ENCODE measurements around the gene MFAP3. TPM values are rescaled to one million over a fixed set of nuclear protein-coding genes. Genes with fewer than 3 reads are reported as not detected.
A peak's percentile ranks its signal among the peaks of the same experiment; 100 is the strongest.

MFAP3 gene
- polyA plus RNA-seq, 1 donor (not counting 4 experiments of a cell fraction or from before 2014, with no cell fraction given): 43.4 TPM

DNA sequence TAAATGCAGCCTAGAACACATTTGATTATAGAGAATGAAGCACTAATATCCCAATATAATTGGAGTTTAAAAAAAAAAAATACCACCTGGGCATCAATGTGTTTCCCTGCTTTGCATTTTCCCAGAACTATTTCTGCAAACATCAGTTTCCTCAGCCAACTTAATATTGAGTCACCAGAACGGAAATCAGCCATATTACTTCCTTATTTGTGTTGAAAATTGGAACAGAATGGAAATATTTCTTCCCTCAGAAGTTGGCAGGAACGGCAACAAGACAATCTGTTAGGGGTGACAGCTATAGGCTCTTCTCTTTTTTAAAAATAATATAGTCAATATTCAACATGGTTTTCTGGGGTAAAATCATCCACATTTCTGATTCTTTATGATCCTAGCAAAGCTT is 4.0 kb downstream of the MFAP3 start:
- Histone ChIP-seq H3K4me3 (ENCODE audit: control insufficient read depth in 2 of 3, extremely low read depth in 1 of 3, insufficient read depth in 2 of 3, low read depth in 1 of 3, low read length in 3 of 3) (no peak overlapping the region), H3K9ac (ENCODE audit: control insufficient read depth, extremely low read depth, insufficient read depth, low read length) (no peak overlapping the region), H2AFZ (ENCODE audit: control insufficient read depth, low read length) (no peak overlapping the region), H3K27ac (ENCODE audit: control insufficient read depth, insufficient read depth, low read length) (no peak overlapping the region), H3K9me3 (ENCODE audit: control insufficient read depth, low read depth, low read length) (no peaks in the 10 kb centered on the region), H3K4me1 (ENCODE audit: control insufficient read depth, extremely low read depth, insufficient read depth, low read length) (peaks cover 11% of the 10 kb centered on the region), H3K4me2 (ENCODE audit: control insufficient read depth, extremely low read depth, insufficient read depth, low read depth, low read length) (no peak overlapping the region), H3K9me1 (ENCODE audit: control insufficient read depth, extremely low read depth, insufficient read depth, low read length) (peaks cover 6% of the 10 kb centered on the region), H3K27me3 (ENCODE audit: control insufficient read depth, extremely low read depth, insufficient read depth, low read length) (no peaks in the 10 kb centered on the region), H4K20me1 (ENCODE audit: control insufficient read depth, extremely low read depth, insufficient read depth, low read length) (no peaks in the 10 kb centered on the region), H3K36me3 (ENCODE audit: control insufficient read depth in 2 of 2, extremely low read depth in 1 of 2, insufficient read depth in 2 of 2, low read length in 2 of 2) (no peaks in the 10 kb centered on the region), H3K79me2 (ENCODE audit: control insufficient read depth, insufficient read depth, low read length) (peaks cover 70% of the 10 kb centered on the region)
- dilution Hi-C loops (cut with MboI; ENCODE audit: extremely low pct_ligation_motif_present, low sequenced_read_pairs): no loop called here
- DNase-seq (ENCODE audit: low read depth, low spot score) (no peak), FAIRE-seq (no peak)
- TF ChIP-seq, protein P1, sequence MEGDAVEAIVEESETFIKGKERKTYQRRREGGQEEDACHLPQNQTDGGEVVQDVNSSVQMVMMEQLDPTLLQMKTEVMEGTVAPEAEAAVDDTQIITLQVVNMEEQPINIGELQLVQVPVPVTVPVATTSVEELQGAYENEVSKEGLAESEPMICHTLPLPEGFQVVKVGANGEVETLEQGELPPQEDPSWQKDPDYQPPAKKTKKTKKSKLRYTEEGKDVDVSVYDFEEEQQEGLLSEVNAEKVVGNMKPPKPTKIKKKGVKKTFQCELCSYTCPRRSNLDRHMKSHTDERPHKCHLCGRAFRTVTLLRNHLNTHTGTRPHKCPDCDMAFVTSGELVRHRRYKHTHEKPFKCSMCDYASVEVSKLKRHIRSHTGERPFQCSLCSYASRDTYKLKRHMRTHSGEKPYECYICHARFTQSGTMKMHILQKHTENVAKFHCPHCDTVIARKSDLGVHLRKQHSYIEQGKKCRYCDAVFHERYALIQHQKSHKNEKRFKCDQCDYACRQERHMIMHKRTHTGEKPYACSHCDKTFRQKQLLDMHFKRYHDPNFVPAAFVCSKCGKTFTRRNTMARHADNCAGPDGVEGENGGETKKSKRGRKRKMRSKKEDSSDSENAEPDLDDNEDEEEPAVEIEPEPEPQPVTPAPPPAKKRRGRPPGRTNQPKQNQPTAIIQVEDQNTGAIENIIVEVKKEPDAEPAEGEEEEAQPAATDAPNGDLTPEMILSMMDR (optimal IDR thresholded peaks at IDR 0.05 in 1 of 3, IDR thresholded peaks at IDR 0.05 in 1 of 3, conservative IDR thresholded peaks at IDR 0.05 in 1 of 3; ENCODE audit: extremely low read depth in 1 of 3, insufficient read depth in 2 of 3, low read length in 3 of 3): no peak
- TF ChIP-seq EZH2 (IDR thresholded peaks at IDR 0.05; ENCODE audit: low read length): no peak

DNA sequence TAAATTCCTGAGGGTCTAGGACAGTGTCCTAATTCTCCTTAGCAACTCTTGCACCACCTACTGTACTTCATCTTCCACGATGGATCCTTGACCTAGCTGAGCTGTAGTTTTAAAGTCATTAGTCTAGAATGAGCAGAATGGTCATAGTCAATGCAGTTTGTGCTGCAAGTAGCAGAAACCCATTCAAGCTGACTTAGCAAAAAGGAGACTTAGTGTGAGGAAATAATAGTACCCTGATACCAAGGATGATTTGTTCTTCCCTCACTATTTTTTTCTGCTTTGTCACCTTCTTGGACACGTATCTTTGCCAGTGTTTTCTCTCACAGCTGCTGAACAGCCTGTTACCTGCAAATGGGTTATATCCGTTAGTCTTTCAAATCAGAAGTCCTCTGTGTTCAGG is 5.3 kb downstream of the MFAP3 start:
- H3K9me3 ChIP-seq (ENCODE audit: control insufficient read depth, low read depth, low read length): no peaks in the 10 kb centered on the region
- peaks cover 0 to under 1% of the 10 kb centered on the region in 2 experiments for H3K36me3 ChIP-seq (ENCODE audit: control insufficient read depth in 2 of 2, extremely low read depth in 1 of 2, insufficient read depth in 2 of 2, low read length in 2 of 2)
- H3K4me1 ChIP-seq (ENCODE audit: control insufficient read depth, extremely low read depth, insufficient read depth, low read length): peaks cover 11% of the 10 kb centered on the region
- dilution Hi-C loops (cut with MboI; ENCODE audit: extremely low pct_ligation_motif_present, low sequenced_read_pairs): no loop called here
- no peak for TF ChIP-seq EZH2 (IDR thresholded peaks at IDR 0.05; ENCODE audit: low read length)
- TF ChIP-seq, protein P1 (optimal IDR thresholded peaks at IDR 0.05 in 1 of 3, IDR thresholded peaks at IDR 0.05 in 1 of 3, conservative IDR thresholded peaks at IDR 0.05 in 1 of 3; ENCODE audit: extremely low read depth in 1 of 3, insufficient read depth in 2 of 3, low read length in 3 of 3): no peak
- FAIRE-seq: peak; percentile 63
- no peak overlapping the region for H2AFZ ChIP-seq (ENCODE audit: control insufficient read depth, low read length)
- DNase-seq (ENCODE audit: low read depth, low spot score): no peak
- H4K20me1 ChIP-seq (ENCODE audit: control insufficient read depth, extremely low read depth, insufficient read depth, low read length): no peaks in the 10 kb centered on the region
- H3K9me1 ChIP-seq (ENCODE audit: control insufficient read depth, extremely low read depth, insufficient read depth, low read length): peaks cover 6% of the 10 kb centered on the region
- H3K27me3 ChIP-seq (ENCODE audit: control insufficient read depth, extremely low read depth, insufficient read depth, low read length): no peaks in the 10 kb centered on the region
- H3K27ac ChIP-seq (ENCODE audit: control insufficient read depth, insufficient read depth, low read length): no peak overlapping the region
- H3K4me2 ChIP-seq (ENCODE audit: control insufficient read depth, extremely low read depth, insufficient read depth, low read depth, low read length): no peak overlapping the region
- H3K79me2 ChIP-seq (ENCODE audit: control insufficient read depth, insufficient read depth, low read length): peaks cover 70% of the 10 kb centered on the region
- H3K4me3 ChIP-seq (ENCODE audit: control insufficient read depth in 2 of 3, extremely low read depth in 1 of 3, insufficient read depth in 2 of 3, low read depth in 1 of 3, low read length in 3 of 3): no peak overlapping the region
- no peak overlapping the region for H3K9ac ChIP-seq (ENCODE audit: control insufficient read depth, extremely low read depth, insufficient read depth, low read length)
